Measurements from ENCODE around the gene GPR33. TPM values are rescaled to one million over a fixed set of nuclear protein-coding genes. Genes with fewer than 3 reads are reported as not detected.
"Not testable (repeated sequence)": the region's sequence is repeated elsewhere in the genome, so short reads cannot be mapped to it uniquely, and the experiment has no call there.

Gene GPR33
- polyA plus RNA-seq, 2 of the 4 experiments (the other 2 are of a cell fraction), result not detected

DNA sequence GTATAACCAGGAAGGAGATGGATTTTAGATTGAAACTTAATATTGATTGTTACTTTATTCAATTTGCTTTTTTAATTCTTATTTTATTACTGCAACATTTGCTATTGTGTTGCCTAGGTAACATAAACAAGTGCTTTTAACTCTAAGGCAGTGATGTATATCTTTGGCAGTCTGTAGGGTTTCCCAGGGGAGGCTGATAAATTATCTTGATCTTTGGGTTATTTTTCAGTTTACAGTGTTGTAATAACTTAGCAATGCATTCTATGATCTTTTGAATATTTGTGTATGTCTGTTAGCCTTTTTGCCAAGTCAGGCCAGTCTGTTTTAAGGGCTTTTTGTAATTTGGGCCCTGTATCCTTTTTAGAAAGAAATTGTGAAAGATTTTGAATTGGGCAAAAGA lies 22.7 kb downstream of the GPR33 start (continued):
- TF ChIP-seq, protein P1, sequence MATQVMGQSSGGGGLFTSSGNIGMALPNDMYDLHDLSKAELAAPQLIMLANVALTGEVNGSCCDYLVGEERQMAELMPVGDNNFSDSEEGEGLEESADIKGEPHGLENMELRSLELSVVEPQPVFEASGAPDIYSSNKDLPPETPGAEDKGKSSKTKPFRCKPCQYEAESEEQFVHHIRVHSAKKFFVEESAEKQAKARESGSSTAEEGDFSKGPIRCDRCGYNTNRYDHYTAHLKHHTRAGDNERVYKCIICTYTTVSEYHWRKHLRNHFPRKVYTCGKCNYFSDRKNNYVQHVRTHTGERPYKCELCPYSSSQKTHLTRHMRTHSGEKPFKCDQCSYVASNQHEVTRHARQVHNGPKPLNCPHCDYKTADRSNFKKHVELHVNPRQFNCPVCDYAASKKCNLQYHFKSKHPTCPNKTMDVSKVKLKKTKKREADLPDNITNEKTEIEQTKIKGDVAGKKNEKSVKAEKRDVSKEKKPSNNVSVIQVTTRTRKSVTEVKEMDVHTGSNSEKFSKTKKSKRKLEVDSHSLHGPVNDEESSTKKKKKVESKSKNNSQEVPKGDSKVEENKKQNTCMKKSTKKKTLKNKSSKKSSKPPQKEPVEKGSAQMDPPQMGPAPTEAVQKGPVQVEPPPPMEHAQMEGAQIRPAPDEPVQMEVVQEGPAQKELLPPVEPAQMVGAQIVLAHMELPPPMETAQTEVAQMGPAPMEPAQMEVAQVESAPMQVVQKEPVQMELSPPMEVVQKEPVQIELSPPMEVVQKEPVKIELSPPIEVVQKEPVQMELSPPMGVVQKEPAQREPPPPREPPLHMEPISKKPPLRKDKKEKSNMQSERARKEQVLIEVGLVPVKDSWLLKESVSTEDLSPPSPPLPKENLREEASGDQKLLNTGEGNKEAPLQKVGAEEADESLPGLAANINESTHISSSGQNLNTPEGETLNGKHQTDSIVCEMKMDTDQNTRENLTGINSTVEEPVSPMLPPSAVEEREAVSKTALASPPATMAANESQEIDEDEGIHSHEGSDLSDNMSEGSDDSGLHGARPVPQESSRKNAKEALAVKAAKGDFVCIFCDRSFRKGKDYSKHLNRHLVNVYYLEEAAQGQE (IDR thresholded peaks at IDR 0.05), result no peak
- TF ChIP-seq NR3C1 (IDR thresholded peaks at IDR 0.05), result no peak
- TF ChIP-seq, protein P2, sequence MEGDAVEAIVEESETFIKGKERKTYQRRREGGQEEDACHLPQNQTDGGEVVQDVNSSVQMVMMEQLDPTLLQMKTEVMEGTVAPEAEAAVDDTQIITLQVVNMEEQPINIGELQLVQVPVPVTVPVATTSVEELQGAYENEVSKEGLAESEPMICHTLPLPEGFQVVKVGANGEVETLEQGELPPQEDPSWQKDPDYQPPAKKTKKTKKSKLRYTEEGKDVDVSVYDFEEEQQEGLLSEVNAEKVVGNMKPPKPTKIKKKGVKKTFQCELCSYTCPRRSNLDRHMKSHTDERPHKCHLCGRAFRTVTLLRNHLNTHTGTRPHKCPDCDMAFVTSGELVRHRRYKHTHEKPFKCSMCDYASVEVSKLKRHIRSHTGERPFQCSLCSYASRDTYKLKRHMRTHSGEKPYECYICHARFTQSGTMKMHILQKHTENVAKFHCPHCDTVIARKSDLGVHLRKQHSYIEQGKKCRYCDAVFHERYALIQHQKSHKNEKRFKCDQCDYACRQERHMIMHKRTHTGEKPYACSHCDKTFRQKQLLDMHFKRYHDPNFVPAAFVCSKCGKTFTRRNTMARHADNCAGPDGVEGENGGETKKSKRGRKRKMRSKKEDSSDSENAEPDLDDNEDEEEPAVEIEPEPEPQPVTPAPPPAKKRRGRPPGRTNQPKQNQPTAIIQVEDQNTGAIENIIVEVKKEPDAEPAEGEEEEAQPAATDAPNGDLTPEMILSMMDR (IDR thresholded peaks at IDR 0.05), result no peak
- TF ChIP-seq, protein P3, sequence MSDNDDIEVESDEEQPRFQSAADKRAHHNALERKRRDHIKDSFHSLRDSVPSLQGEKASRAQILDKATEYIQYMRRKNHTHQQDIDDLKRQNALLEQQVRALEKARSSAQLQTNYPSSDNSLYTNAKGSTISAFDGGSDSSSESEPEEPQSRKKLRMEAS (IDR thresholded peaks at IDR 0.05), result no peak

DNA sequence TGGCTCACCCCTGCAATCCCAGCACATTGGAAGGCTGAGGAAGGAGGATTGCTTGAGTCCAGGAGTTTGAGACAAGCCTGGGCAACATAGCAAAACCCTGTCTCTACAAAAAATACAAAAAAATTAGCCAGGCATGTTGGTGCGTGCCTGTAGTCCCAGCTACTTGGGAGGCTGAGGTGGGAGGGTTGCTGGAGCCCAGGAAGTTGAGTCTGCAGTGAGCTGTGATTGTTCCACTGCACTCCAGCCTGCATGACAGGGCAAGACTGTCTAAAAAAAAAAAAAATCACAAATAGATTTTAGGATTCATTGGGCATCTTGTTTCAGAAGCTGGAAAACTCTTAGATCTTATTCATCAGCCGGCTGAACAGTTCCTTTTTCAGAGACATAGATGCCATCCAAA lies 25.4 kb downstream of the GPR33 start:
- not testable (repeated sequence) for H3K27ac ChIP-seq; DNase-seq (ENCODE audit: low read depth in 1 of 2, low spot score in 1 of 2); H3K9me3 ChIP-seq; FAIRE-seq; H3K4me2 ChIP-seq; ATAC-seq; H3K4me3 ChIP-seq
- POLR2A ChIA-PET, result interaction anchor here (2.0 kb wide), 1 partner anchor 42 kb away, joined by 5 read pairs; the partner anchor contains the start of gene HEATR5A
- peaks cover 11% of the 10 kb centered on the region for H3K4me1 ChIP-seq
- 94% methylated on average over 2 of the region's 2 CpGs for WGBS (ENCODE audit: missing lambda C conversion rate)
- CTCF ChIA-PET, result interaction anchor here (0.8 to 1.8 kb wide), 3 partner anchors 13 to 472 kb away, joined by 3 read pairs; no protein-coding TSS in a partner anchor

DNA sequence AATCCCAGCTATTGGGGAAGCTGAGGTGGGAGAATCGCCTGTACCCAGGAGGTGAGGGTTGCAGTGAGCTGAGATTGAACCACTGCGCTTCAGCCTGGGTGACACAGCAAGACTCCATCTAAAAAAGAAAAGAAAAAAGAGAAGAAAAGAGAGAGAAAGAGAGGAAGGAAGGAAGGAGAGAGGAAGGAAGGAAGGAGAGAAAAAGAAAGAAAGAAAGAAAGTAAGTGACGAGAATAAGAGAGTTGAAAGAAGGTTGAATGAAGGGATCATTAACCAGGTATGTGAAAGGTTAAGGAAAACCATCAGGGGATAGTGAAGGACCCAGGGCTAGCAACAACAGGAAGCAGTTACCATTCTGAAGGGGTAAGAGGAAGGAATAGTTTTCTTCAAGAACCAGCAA lies 26.3 kb downstream of the GPR33 start:
- no peak for DNase-seq (ENCODE audit: low read depth in 1 of 2, low spot score in 1 of 2)
- Histone ChIP-seq H3K4me1 (peaks cover 11% of the 10 kb centered on the region), H3K27ac (no peak overlapping the region), H3K4me3 (no peak overlapping the region), H3K4me2 (no peak overlapping the region), H3K9me3 (no peaks in the 10 kb centered on the region)
- ATAC-seq, result no peak
- 87% methylated on average over 3 of the region's 3 CpGs for WGBS (ENCODE audit: missing lambda C conversion rate)
- TF ChIP-seq RARB (CRISPR knock-in tag; IDR thresholded peaks at IDR 0.05), result no peak
- no peak for TF ChIP-seq GATA3 (IDR thresholded peaks at IDR 0.05; ENCODE audit: borderline replicate concordance)
- TF ChIP-seq FOSB (CRISPR knock-in tag; IDR thresholded peaks at IDR 0.05), result no peak
- no peak for TF ChIP-seq ZSCAN20 (CRISPR knock-in tag; IDR thresholded peaks at IDR 0.05)
- ChIA-PET CTCF (interaction anchor here (1.8 kb wide), 1 partner anchor 473 kb away, joined by 3 read pairs; no protein-coding TSS in a partner anchor), POLR2A (no interaction called here)
- FAIRE-seq, result no peak

DNA sequence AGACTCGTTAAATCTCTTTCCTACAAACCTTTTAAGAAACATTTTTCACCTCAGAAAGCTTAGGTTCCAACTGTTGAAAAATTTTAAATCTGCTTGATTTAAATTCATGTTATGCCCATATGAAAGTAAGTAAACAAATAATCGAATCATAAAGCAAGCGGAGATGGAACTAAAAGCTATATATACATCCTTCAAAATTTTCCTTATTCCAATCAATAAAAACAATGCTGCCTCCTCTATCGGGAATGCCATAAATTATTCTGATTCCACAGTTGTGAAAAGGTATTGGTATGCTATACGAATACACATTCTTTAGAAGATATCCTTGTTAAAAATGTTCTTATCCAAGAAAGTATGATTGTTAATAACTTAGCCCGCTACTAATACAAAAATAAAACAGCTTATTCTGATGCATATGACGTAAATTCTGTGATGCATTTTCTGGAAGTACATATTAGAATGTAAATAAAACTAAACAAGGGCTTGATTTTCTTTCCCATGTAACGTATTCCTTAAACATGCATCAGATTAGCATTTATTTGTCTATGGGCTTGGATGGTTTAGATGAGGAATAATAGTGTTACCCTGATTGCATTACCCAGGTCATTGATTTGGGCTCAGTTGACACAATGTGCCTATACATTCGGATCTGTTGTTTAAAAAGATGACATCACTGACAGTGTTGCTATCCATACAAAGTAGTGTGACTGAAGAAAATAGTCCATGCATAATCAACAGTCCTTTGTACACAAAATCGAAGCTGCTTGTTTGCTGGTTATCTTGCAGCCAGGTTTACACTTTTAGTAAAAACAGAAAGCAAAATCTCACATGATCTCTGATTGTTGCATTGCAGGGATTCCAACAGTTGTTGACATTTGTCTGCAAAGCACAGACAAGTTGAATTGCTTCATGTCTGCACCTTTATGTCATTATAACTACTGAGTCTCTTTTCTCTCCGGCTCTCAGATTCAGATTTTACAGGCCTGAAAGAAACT lies 29.9 kb downstream of the GPR33 start:
- ChIA-PET POLR2A (interaction anchor here (1.0 to 2.8 kb wide), 12 partner anchors 10 to 797 kb away, joined by 3 to 36 read pairs (median 4); partner anchors contain the start of genes ARHGAP5, HEATR5A, HECTD1 and RNU6-8), CTCF (interaction anchor here (0.7 to 1.8 kb wide), 3 partner anchors 29 to 796 kb away, joined by 3 to 5 read pairs (median 4); partner anchors contain the start of gene GPR33)
- Histone ChIP-seq H3K4me1 (peaks cover 21% of the 10 kb centered on the region), H3K4me3 (peak overlapping the region; percentile 70), H3K4me2 (peak overlapping the region; percentile 85), H3K27ac (peak overlapping the region; percentile 69 to 97; a peak in 5 of 6 replicates), H3K9me3 (no peaks in the 10 kb centered on the region)
- ATAC-seq (no peak), DNase-seq (ENCODE audit: low read depth in 1 of 2, low spot score in 1 of 2) (peak in 1 of 2 experiments; percentile 10), FAIRE-seq (peak; percentile 28)
- TF ChIP-seq KDM5A (IDR thresholded peaks at IDR 0.05), result no peak
- TF ChIP-seq RCOR1 (IDR thresholded peaks at IDR 0.05; ENCODE audit: low read depth, low read length), result no peak
- TF ChIP-seq, protein P4, sequence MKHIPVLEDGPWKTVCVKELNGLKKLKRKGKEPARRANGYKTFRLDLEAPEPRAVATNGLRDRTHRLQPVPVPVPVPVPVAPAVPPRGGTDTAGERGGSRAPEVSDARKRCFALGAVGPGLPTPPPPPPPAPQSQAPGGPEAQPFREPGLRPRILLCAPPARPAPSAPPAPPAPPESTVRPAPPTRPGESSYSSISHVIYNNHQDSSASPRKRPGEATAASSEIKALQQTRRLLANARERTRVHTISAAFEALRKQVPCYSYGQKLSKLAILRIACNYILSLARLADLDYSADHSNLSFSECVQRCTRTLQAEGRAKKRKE (CRISPR knock-in tag; IDR thresholded peaks at IDR 0.05; ENCODE audit: low read depth), result no peak
- no peak for TF ChIP-seq NR3C1 (IDR thresholded peaks at IDR 0.05)
- TF ChIP-seq EHMT2 (IDR thresholded peaks at IDR 0.05; ENCODE audit: low read depth), result no peak
- 31% methylated on average over 11 of the region's 11 CpGs for WGBS (ENCODE audit: missing lambda C conversion rate)
